T-helper 1 cell treated with Interleukin-12 subunit alpha and Interleukin-12 subunit beta and Interleukin-4 antibody, amounts not matched to agents 30 μg/mL and 1 μg/mL, for 36 hours (primary cell): ENCODE measurements around the gene MYL5.

Source experiments
- H3K27ac Mint-ChIP-seq: one replicate; pipeline ENCODE4 v1.8.0; 2021; ENCODE audit warnings: mild to moderate bottlenecking, mixed read lengths
- H3K27me3 Mint-ChIP-seq: one replicate; pipeline ENCODE4 v1.8.0; 2021; ENCODE audit warnings: low read depth, mixed read lengths
- H3K36me3 Mint-ChIP-seq: one replicate; pipeline ENCODE4 v1.8.0; 2021; ENCODE audit warnings: low read depth, mixed read lengths
- H3K4me1 Mint-ChIP-seq: one replicate; pipeline ENCODE4 v1.8.0; 2021; ENCODE audit warnings: low read depth, mixed read lengths
- H3K4me3 Mint-ChIP-seq: one replicate; pipeline ENCODE4 v1.8.0; 2021; ENCODE audit warnings: mild to moderate bottlenecking, moderate library complexity, mixed read lengths
- H3K9me3 Mint-ChIP-seq: one replicate; pipeline ENCODE4 v1.8.0; 2021; ENCODE audit warnings: mixed read lengths

MYL5 gene

DNA sequence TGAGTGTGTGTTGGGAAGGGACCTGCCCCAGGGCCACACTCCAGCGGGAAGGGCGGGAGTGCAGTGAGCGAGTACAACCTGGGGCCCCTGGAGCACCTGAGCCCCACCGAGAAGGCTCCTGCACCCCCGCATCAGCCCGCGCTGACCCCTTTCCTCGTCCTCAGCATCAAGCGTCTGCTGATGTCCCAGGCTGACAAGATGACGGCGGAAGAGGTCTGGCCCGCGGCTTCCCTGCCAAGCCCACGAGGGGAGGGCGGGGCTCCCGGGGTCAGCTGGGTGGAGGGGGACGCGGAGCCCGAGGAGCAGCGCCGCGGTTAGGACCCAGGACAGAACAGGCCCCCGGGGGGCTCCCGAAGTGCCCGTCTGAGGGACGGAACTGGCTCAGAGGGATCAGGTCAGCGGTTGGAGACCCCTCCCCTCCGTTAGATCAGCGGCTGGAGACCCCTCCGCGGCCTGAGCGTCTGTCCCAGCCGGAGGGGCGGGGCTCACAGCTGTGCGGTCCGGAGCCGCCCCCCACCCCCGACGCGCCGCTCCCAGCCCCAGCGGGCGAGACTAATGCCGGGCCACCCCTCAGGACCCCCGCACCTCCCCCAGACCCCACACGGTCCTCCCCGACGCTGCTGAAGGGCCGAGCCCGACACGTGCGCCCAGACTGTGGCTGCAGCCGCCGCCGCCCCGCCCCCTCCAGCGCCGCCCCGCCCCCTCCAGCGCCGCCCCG lies 6.7 kb downstream of the MYL5 start:
- peaks cover 3% of the 10 kb centered on the region for H3K4me1 Mint-ChIP-seq
- no peaks in the 10 kb centered on the region for H3K36me3 Mint-ChIP-seq
- H3K4me3 Mint-ChIP-seq: peak overlapping the region; percentile 28
- no peak overlapping the region for H3K27ac Mint-ChIP-seq
- H3K9me3 Mint-ChIP-seq: no peaks in the 10 kb centered on the region
- no peaks in the 10 kb centered on the region for H3K27me3 Mint-ChIP-seq

DNA sequence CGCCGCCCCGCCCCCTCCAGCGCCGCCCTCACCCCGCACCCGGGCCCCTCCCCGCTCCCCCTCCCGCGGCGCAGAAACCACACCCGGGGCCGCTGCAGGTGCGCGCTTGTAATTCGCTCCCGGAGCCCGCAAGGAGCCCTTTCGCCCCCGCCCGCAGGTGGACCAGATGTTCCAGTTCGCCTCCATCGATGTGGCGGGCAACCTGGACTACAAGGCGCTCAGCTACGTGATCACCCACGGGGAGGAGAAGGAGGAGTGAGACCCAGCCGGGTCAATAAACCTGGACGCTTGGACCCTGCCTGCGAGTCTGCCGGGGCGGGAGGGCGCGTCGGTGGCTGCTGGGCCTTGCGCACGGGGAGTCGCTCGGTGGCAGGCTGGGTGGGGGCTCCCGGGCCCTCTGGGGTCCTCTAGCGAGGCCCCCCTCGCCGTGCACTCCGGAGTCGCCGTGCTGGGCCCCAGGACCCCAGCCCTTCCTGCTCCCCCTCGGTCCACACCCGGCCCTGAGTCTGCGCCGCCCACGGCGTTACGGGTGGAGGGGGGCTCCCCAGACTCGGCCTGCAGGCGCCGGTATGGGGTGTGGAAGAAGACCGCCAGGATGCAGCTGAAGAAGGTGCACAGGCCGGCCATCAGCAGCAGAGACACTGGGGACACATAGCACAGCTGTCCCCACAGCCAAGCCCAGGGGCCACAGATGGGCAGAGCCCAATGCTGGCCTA lies 7.6 kb downstream of the MYL5 start:
- peaks cover 3% of the 10 kb centered on the region for H3K4me1 Mint-ChIP-seq
- no peaks in the 10 kb centered on the region for H3K36me3 Mint-ChIP-seq
- no peak overlapping the region for H3K4me3 Mint-ChIP-seq
- no peaks in the 10 kb centered on the region for H3K9me3 Mint-ChIP-seq
- no peak overlapping the region for H3K27ac Mint-ChIP-seq
- H3K27me3 Mint-ChIP-seq: no peaks in the 10 kb centered on the region

DNA sequence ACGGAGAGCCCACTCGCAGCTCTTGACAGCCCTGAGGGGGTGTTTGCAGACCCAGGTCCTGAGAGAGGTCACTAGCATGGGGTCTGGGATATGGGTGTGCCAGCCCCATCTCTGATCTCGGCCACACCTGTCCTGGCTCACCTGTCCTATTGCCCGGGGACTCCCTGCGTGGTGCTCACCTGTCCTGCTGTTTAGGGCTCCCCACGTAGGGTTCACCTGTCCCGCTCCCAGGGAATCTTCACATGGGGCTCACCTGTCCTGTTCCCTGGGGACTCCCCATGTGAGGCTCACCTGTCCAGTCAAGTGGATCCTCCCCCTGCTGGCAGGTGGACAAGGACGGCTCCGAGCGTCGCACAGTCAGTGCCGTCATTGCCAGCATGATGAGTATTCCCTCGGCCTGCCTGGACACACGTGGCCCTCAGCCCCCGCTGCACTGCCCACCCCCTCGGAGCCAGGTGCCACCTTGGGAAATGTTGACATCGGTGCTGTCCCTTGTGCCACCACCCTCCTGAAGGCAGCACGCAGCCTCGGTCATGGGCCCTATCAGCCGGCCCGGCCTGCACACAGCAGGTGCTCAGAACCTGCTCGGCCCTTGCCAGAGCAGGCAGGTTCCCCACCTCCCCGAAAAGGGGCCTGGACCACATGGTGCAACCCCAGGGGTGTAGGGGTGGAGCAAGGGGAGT lies 8.3 kb downstream of the MYL5 start:
- no peaks in the 10 kb centered on the region for H3K9me3 Mint-ChIP-seq
- H3K4me1 Mint-ChIP-seq: peaks cover 3% of the 10 kb centered on the region
- peaks cover under 1% of the 10 kb centered on the region for H3K27me3 Mint-ChIP-seq
- H3K4me3 Mint-ChIP-seq: no peak overlapping the region
- no peaks in the 10 kb centered on the region for H3K36me3 Mint-ChIP-seq
- H3K27ac Mint-ChIP-seq: no peak overlapping the region

DNA sequence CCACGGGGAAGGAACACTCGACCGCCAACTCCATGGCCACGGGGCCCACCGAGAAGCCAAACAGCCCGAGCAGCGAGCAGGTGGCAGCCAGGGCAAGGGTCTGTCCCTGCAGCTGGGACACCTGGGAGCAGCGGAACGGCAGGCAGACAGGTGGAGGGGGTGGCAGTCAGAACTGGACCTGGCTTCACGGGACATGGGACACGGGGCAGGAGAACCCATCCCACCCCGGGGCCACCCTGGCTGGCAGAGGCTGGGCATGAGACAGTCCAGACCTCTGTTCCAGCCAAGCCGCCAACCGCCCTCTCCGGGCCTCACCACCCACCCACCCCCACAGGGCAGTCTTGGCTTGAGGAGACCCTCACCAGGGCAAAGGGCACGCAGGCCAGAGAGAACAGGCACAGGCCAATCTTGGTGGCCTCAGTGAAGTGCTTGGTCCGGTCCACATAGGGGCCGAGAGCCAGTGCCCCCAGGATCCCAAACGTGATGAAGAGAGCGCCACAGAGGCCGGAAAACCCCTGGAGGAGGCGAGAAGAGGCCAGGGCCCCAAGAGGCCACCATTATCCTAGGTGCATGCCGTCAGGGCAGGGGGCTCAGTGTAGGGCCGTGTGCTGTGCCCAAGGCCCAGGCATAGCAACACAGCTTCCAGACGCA lies 9.0 kb downstream of the MYL5 start:
- H3K9me3 Mint-ChIP-seq: no peaks in the 10 kb centered on the region
- H3K4me3 Mint-ChIP-seq: peak overlapping the region; percentile 34

DNA sequence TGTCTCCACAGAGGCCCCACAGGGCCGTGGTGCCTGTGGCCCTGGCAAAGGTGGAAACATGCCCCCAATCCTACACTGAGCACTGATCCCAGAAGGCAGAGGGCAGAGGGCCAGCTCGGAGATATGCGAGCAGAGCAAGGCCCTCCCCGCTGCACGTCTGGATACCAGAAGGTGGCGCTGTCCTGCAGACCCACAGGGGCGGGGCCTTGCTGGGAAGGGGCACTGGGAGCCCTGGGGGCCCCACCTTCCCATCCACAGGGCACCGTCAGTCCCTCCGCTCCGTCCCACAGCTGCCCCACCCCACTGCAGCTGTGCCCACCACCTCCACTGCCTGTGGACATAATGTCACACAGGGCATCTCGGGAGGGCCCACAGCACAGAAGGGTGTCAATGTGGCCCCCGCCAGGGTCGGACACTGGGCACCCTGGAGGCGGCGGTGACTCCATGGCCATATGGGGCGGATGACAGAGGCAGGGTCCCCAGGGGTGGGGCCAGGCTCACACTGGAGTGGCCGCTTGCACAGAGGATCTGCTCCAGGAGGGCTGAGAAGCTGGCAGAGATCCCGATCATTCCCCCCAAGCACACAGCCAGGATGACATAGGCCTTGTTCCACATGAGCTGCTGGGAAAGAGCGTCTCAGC lies 9.8 kb downstream of the MYL5 start:
- H3K4me1 Mint-ChIP-seq: peaks cover 3% of the 10 kb centered on the region
- peak overlapping the region; percentile 34 for H3K4me3 Mint-ChIP-seq
- peaks cover 4% of the 10 kb centered on the region for H3K27me3 Mint-ChIP-seq
- H3K36me3 Mint-ChIP-seq: no peaks in the 10 kb centered on the region
- no peak overlapping the region for H3K27ac Mint-ChIP-seq
- H3K9me3 Mint-ChIP-seq: no peaks in the 10 kb centered on the region

More for the DNA sequence above, 9.0 kb downstream of the MYL5 start:
- no peak overlapping the region for H3K27ac Mint-ChIP-seq
- H3K36me3 Mint-ChIP-seq: no peaks in the 10 kb centered on the region
- H3K27me3 Mint-ChIP-seq: peaks cover 4% of the 10 kb centered on the region
- H3K4me1 Mint-ChIP-seq: peaks cover 3% of the 10 kb centered on the region

DNA sequence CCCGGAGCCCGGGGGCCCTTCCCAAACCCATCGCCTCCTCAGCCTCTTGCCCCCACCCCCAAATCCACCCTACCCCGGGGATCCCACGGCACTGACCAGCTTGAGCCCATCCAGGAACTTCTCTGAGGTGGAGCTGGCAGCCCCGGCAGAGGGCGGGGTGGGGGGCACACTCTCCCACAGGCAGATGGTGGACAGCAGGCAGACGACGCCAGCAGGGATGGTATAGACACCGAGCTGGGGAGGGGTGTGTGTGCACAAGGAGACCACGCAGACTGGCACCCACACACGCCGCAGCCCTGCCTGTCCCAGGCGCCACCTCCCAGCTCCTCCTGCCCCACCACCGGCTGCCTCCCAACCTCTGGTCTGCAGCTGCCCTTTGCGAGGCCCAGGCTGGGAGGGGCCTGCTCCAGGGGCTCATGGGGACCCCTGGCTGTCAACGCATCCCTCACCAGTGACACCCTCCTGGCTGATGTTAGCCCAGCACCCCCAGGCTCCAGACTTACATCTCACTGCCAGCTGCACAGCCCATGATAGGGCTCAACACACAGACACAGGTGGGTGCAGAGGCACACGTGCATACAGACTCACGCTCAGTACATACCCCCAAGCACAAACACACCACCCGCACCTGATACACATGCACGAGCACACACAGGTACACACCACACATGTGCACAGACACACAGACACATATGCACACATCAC lies 10.4 kb downstream of the MYL5 start:
- Mint-ChIP-seq H3K4me3 (no peak overlapping the region), H3K9me3 (no peaks in the 10 kb centered on the region), H3K27ac (no peak overlapping the region), H3K27me3 (peaks cover 4% of the 10 kb centered on the region), H3K36me3 (no peaks in the 10 kb centered on the region), H3K4me1 (peaks cover 3% of the 10 kb centered on the region)

DNA sequence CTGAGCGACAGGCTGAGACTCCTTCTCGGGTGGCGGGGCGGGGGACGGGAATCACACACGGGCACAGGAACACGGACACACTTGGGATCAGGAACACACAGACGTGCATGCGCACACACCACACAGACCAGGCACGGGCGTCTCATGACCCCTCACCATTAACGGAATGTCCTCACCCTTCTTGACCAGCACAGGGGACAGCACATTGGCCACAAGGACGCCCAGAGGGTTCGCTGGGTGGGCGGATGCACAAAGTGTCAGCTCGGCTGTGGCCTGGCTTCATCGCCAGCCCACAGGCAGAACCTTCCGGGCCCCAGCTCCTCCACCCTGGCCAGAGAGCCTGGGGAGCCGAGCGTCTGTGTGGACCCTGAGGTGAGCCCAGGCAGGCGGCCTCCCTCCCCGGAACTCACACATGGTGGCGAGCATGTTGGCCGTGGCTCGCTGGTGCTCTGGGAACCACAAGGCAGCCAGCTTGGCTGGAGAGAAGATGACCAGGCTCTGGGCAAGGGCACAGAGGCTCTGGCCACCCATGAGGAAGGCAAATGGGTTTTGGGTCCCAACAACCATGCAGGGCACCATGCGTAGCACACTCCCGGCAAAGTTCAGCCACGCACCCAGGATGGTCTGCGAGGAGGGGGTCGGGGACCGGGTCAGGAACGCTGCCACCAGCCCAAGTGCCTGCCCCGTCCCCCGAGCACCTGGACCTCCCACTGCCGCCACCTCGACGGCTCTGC lies 11.5 kb downstream of the MYL5 start:
- Mint-ChIP-seq H3K4me3 (no peak overlapping the region), H3K27me3 (peaks cover 10% of the 10 kb centered on the region), H3K27ac (no peak overlapping the region), H3K9me3 (no peaks in the 10 kb centered on the region), H3K4me1 (peaks cover under 1% of the 10 kb centered on the region), H3K36me3 (no peaks in the 10 kb centered on the region)

DNA sequence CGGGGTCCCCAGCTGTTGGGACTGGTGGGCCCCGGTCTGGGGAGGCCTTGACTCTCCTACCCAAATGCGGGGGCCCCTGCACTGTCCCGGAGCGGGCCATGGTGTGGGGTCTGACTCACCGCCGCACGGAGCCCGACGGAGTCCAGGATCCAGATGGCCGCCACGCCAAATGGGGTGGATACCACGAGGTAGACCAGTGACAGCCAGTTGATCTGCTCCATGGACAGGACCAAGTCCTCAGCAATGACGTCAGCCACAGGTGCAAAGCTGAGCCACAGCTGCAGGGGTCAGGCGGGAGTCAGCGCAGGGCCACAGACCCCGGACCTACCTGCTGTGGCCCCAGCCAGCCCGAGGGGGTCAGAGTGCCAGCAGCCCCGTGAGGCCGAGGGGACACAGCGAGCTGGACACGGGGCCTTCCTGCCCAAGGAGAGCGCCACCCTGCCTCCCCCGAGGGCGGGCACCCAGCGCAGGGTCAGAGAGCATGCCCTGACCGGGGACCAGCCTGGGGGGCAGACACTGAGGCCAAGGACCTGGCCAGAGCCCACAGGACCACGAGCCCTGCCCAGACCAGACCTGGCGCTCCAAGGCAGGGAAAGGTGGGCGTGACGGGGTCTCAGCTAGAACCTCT lies 12.2 kb downstream of the MYL5 start:
- Mint-ChIP-seq H3K9me3 (no peaks in the 10 kb centered on the region), H3K4me3 (no peak overlapping the region), H3K4me1 (no peaks in the 10 kb centered on the region), H3K36me3 (no peaks in the 10 kb centered on the region), H3K27ac (no peak overlapping the region), H3K27me3 (peaks cover 10% of the 10 kb centered on the region)

DNA sequence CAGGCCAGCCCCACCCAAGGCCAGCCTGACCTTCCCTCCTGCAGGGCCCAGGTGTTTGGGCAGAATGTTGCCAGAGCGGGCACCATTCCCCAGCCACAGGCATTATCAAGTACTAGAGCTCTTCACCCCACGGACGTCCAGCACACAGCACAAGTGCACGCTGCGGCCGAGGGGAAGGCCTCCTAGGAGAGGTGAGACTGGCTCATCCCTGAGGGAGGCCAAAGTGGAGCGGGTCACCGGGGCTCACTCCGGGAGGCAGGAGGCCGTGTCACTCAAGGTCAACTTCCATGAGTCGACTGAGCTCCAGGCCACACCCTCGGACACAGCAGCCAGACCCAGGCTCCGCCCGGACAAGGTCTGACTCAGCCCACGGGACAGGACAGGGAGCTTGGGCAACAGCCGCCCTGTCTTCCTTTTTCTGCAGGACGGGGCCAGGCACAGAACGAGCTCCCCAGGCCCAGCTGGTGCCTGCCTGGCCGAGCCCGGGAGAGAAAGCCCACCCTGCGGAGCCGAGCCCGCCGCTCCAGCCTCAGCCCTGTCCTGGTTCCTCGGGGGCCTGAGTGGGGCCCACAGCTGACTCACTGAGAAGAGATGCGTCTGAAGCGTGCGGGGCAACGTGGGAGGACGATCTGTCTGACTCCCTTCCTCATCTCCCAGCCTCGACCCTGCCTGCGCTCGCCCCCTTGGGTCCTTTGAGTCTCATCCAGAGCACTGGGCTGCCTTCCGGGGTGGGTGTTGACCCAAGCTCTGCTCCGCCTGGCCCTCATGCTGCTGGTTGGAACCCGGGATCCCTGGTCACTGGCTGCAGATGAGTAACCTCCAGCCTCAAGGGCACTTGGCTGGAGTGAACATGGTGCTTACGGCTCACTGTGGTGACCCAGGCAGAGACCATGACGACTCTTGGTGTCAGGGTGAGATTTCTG lies 13.0 kb downstream of the MYL5 start:
- Mint-ChIP-seq H3K36me3 (no peaks in the 10 kb centered on the region), H3K4me3 (no peak overlapping the region), H3K27ac (no peak overlapping the region), H3K4me1 (no peaks in the 10 kb centered on the region), H3K9me3 (no peaks in the 10 kb centered on the region), H3K27me3 (peaks cover 10% of the 10 kb centered on the region)

DNA sequence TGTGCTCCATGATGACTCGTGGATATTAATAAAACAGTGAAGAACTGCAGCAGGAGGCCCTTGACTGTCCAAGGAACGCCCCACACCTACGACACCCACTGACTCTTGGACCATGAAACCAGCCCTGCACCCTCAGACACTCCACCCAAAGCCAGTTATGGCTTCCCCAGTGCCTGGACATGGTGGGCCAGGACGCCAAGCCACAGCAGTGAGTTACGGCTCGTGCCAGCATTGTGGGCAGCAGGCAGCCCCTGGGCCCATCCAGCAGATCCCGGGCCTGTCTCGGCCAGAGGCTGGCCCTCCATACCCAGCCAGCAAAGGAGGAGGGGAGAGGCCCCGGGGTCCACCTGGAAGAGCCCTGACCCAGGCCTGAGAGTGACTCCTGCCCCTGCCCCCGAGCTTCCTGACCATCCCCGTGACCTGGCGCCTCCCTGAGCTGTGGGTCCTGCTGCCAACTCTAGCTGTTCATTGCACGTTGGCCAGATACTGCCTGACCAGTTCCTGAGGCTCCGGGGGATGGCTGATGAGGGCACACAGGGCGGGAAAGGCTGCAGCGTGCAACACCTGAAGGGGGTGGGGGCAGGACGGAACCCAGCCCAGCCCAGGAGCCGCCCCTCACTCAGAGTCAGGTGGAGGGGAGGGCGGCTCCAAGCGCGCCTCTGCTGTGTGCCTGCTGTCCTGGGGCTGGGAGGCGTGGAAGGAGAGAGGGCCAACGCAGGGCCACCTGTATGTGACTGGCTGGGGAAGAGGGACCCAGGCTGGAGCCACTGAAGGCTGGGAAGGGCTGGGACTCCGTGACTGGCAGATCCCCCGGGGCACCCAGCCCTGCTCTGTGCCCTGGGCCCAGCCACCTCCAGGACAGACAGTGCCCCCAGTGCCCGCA lies 13.9 kb downstream of the MYL5 start:
- Mint-ChIP-seq H3K27ac (no peak overlapping the region), H3K27me3 (peaks cover 10% of the 10 kb centered on the region), H3K4me1 (no peaks in the 10 kb centered on the region), H3K9me3 (no peaks in the 10 kb centered on the region), H3K4me3 (no peak overlapping the region), H3K36me3 (no peaks in the 10 kb centered on the region)

DNA sequence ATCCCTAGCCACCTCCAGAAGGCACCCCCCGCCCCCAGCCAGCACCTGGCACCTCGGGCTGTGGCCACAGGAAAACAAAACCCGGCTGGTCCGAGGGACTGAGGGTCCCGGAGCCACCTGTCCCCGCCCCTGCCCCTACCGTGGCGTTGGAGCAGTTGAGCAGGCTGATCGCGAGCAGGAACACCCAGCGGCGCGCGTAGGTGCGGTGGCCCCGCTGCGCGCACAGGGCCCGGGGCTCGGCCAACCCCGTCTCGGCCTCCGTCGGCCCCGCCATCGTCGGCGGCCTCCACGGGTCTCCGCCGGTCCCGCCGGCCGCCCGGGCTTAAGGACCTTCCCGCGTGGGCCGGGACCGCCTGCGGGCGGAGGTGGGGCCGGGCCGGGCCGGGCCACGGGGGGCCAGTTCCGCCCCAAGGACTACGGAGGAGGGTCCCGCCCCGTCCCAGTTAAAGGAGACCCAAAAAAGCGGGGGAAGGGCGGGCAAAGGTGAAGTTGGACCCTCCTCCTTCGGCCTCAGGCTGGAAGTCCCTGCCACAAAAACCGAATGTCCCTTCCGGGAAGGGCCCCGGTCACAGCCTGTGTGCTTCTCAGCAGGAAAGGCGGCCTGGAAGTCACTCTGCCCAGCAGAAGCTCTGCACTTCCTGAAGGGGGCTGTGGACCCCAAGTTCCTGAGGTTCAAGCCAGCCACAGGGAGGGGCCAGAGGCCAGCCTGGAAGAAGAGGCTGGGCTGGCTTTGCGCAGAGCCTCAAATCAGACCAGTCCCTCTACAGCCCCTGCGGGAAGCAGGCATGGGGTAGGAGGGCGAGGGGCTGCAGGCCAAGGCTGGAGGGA lies 14.7 kb downstream of the MYL5 start, which contains the start of gene SLC49A3:
Gene SLC49A3, minus strand, starts transcription at position 298 of the 828 bp plus-strand sequence. Its CDS starts 24 bp downstream, at position 274.
- H3K4me3 Mint-ChIP-seq: no peak within 1 kb of the TSS
- H3K27ac Mint-ChIP-seq: no peak within 1 kb of the TSS
- H3K9me3 Mint-ChIP-seq: no peaks in the 10 kb centered on the region
- no peaks in the 10 kb centered on the region for H3K4me1 Mint-ChIP-seq
- peaks cover 14% of the 10 kb centered on the region for H3K27me3 Mint-ChIP-seq
- H3K36me3 Mint-ChIP-seq: no peaks in the 10 kb centered on the region
